C4-2B (cell line): Measurements from ENCODE around the gene ZIM2.
"Not testable (repeated sequence)": the region's sequence is repeated elsewhere in the genome, so short reads cannot be mapped to it uniquely, and the experiment has no call there.

Experiments used
- H3K27ac ChIP-seq: fragments of 450-650 bp; 2 replicates; pipeline ENCODE4 v1.5.1; 2017
- CTCF ChIP-seq: fragments of 450-650 bp; conservative IDR thresholded peaks from 2 replicates; pipeline ENCODE4 v1.5.1; 2017; ENCODE audit warnings: mild to moderate bottlenecking
- ZFX ChIP-seq: fragments of 450-650 bp; IDR thresholded peaks from 2 replicates; pipeline ENCODE4 v1.6.1; 2017

The ZIM2 gene

GRCh38 chr19:56874530-56874929 lies 34.0 kb upstream of the ZIM2 start:
- no peak for TF ChIP-seq CTCF
- H3K27ac ChIP-seq, result no peak overlapping the region

GRCh38 chr19:56873493-56873892 lies 33.0 kb upstream of the ZIM2 start:
- H3K27ac ChIP-seq, result no peak overlapping the region
- TF ChIP-seq ZFX, result no peak

- TF ChIP-seq CTCF, result no peak
- TF ChIP-seq ZFX, result no peak
- H3K27ac ChIP-seq, result no peak overlapping the region
These were observed 29.4 kb upstream of the ZIM2 start for GRCh38 chr19:56869886-56870285.

- TF ChIP-seq CTCF (no peak), ZFX (no peak)
- no peak overlapping the region for H3K27ac ChIP-seq
These were observed 27.9 kb upstream of the ZIM2 start for GRCh38 chr19:56868446-56868845.

- no peak overlapping the region for H3K27ac ChIP-seq
- TF ChIP-seq ZFX (no peak), CTCF (no peak)
These were observed 26.0 kb upstream of the ZIM2 start for GRCh38 chr19:56866538-56866937.

GRCh38 chr19:56864443-56865125 lies 24.1 kb upstream of the ZIM2 start:
- TF ChIP-seq ZFX, result no peak
- H3K27ac ChIP-seq, result no peak overlapping the region

GRCh38 chr19:56862741-56863140 lies 22.2 kb upstream of the ZIM2 start:
- H3K27ac ChIP-seq, result no peak overlapping the region
- TF ChIP-seq ZFX (no peak), CTCF (no peak)

GRCh38 chr19:56860409-56860808 lies 19.9 kb upstream of the ZIM2 start:
- H3K27ac ChIP-seq, result not testable (repeated sequence)

- no peak overlapping the region for H3K27ac ChIP-seq
- TF ChIP-seq CTCF, result no peak
These were observed 17.5 kb upstream of the ZIM2 start for GRCh38 chr19:56858026-56858425.
